BLaER1 (cell line): ENCODE measurements around the gene GLE1.
"Not testable (repeated sequence)": the region's sequence is repeated elsewhere in the genome, so short reads cannot be mapped to it uniquely, and the experiment has no call there.

Experiments used
- H3K27ac ChIP-seq: shearing (Covaris generic); formaldehyde crosslinking; 2 replicates; pipeline ENCODE4 v1.8.1; 2022
- H3K27me3 ChIP-seq: shearing (Covaris generic); formaldehyde crosslinking; 2 replicates; pipeline ENCODE4 v1.8.1; 2022
- H3K36me3 ChIP-seq: shearing (Covaris generic); formaldehyde crosslinking; 2 replicates; pipeline ENCODE4 v1.8.1; 2022
- H3K4me1 ChIP-seq: shearing (Covaris generic); formaldehyde crosslinking; 2 replicates; pipeline ENCODE4 v1.8.1; 2022
- H3K4me2 ChIP-seq: shearing (Covaris generic); formaldehyde crosslinking; 2 replicates; pipeline ENCODE4 v1.8.1; 2022
- H3K4me3 ChIP-seq: shearing (Covaris generic); formaldehyde crosslinking; 2 replicates; pipeline ENCODE4 v1.8.1; 2022
- H3K9ac ChIP-seq: shearing (Covaris generic); formaldehyde crosslinking; 2 replicates; pipeline ENCODE4 v1.8.1; 2022
- H3K9me3 ChIP-seq: shearing (Covaris generic); formaldehyde crosslinking; 2 replicates; pipeline ENCODE4 v1.8.1; 2022
- H4K20me1 ChIP-seq: shearing (Covaris generic); formaldehyde crosslinking; 2 replicates; pipeline ENCODE4 v1.8.1; 2022
- Cebpa-rat ChIP-seq: shearing (Covaris generic); IDR thresholded peaks from 2 replicates; pipeline ENCODE4 v1.8.1; 2022

The GLE1 gene

DNA sequence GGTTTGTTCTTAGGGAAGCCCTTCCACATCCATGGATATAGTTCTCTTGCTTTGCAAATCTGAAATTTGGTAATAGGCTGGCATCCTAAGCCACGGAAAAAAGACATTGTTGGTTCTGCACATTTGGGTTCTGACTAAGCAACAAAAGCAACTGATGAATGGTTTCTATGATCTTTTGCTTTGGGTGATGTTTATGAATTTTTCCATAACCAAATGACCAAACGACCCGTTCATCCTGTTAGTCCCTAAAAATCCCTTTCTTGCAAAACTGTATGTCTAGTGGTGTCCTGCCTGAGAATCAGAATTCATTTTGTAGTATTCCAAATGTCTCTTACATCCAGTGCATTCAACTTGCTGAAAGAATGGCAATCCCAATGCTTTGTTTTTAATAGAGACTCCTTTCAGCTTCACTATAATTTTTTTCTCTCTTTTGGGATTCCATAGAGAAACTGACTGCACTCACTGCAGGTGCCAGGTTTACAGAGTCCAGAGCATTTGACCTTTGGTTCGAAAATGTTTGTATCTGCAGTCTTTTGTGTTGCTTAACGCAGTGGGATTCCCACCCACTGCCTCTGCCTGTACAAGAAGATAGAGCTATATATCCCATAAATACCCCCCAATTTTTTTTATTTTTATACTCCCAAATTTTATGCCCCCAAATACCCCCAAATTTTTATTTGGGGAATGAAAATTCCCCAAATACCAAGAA lies 52.6 kb downstream of the GLE1 start:
- no peak for TF ChIP-seq Cebpa-rat
- Histone ChIP-seq H4K20me1 (peaks cover 94% of the 10 kb centered on the region), H3K27ac (no peak overlapping the region), H3K9ac (no peak overlapping the region), H3K36me3 (peaks cover 4% of the 10 kb centered on the region), H3K9me3 (no peaks in the 10 kb centered on the region), H3K4me2 (peak overlapping the region; percentile 91), H3K4me3 (no peak overlapping the region), H3K4me1 (peaks cover 77% of the 10 kb centered on the region), H3K27me3 (no peaks in the 10 kb centered on the region)

DNA sequence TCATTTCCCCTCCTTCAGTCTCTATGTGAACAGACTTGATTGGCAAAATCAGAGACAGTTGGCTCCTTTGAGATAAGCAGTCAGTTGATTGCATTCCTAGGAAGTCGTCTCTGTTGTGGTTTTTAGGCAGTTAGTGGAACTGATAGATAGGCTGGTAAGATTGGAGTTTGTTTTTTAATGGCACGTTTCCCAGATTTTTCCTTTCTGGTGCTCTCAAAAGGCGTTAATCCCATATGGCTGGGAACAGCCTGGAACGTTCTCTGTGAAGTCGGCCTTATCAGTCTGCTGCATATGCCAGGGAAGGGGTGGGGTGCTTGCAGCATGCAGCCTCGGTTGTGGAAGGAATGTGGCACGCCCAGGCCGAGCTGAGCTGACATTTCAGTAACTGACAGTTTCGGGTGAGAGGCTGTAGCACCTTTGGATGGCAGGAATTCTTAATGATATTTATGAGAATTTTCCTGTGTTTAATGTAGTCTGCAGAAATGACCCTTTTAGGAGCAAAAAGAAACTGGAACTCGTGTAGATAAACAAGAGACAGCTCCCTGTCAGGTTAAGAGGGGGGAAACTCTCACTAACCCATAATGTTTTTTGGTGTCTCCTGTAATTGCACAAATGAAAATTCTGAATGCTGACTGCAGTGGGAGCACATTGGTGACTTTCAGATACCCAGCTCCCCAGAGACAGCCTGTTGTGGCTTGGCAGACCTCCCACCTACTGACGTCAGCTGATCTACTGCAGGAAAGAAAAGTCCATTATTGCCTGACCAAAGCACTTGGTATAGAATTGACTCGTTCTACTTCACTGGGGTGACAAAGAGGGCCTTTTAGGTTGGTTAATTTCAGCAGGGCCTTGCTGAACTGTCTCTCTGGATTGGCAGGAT lies 54.2 kb downstream of the GLE1 start:
- no peak for TF ChIP-seq Cebpa-rat
- H3K4me2 ChIP-seq = peak overlapping the region; percentile 91
- H3K4me3 ChIP-seq = peak overlapping the region; percentile 42
- H3K9ac ChIP-seq = peak overlapping the region; percentile 58; the same call in 1 of the 2 replicates
- no peaks in the 10 kb centered on the region for H3K9me3 ChIP-seq
- H3K4me1 ChIP-seq = peaks cover 72% of the 10 kb centered on the region
- H3K27me3 ChIP-seq = no peaks in the 10 kb centered on the region
- peaks cover 97% of the 10 kb centered on the region for H4K20me1 ChIP-seq
- H3K27ac ChIP-seq = peak overlapping the region; percentile 33; the same call in 1 of the 2 replicates
- H3K36me3 ChIP-seq = peaks cover 15% of the 10 kb centered on the region

DNA sequence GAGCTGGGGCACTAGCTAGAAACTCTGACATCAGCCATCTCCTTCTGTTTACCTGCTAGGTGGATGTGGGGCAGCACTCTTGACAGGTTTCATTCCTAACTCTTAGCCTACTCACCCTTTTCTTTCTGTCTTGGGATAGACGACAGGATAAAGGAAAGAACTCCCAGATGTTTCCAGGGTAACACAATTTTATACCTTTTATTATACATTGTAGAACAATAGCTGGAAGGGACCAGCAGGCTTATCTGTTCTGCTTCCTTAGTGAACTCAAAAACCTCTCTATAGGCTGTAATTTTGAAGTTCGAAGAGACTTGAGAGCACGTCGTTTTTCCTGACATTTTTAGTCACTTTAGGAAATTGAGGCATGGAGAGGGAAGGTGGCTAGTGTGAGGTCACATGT lies 61.1 kb downstream of the GLE1 start:
- Histone ChIP-seq H4K20me1 (peaks cover 82% of the 10 kb centered on the region), H3K4me2 (no peak overlapping the region), H3K27ac (no peak overlapping the region), H3K36me3 (peaks cover 75% of the 10 kb centered on the region), H3K4me3 (no peak overlapping the region), H3K9me3 (no peaks in the 10 kb centered on the region), H3K27me3 (no peaks in the 10 kb centered on the region), H3K9ac (no peak overlapping the region), H3K4me1 (peaks cover 3% of the 10 kb centered on the region; the same call in 1 of the 2 replicates)
- no peak for TF ChIP-seq Cebpa-rat

DNA sequence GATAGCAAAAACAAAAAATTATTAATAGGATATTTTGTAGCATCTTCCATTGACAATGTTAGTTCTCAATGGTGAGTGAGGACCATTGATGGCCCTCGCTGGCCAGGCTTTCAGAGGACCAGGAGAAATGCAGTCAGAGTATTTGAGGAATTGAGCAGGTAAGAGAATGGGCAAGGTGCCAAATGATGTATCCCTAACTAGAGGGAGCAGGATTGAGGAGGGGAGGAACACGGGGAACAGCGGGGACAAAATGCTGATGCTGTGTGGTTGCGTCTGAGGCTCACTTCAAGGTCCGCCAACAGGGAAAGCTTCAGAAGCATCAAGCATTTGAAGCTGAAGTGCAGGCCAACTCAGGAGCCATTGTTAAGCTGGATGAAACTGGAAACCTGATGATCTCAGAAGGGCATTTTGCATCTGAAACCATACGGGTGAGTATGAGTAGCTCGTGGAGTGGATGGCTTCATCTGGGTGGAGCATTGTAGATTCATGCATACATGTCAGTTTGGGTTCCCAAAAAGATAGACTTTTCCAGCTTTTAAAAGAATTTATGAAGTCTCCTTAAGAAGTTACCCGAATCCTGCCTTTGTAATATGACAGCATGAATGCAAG lies 64.1 kb downstream of the GLE1 start:
- H3K4me2 ChIP-seq = no peak overlapping the region
- H3K9me3 ChIP-seq = no peaks in the 10 kb centered on the region
- H3K4me1 ChIP-seq = no peaks in the 10 kb centered on the region
- H3K4me3 ChIP-seq = no peak overlapping the region
- H3K9ac ChIP-seq = no peak overlapping the region
- H3K27me3 ChIP-seq = no peaks in the 10 kb centered on the region
- TF ChIP-seq Cebpa-rat = no peak
- H3K27ac ChIP-seq = no peak overlapping the region
- peaks cover 91% of the 10 kb centered on the region for H3K36me3 ChIP-seq
- peaks cover 82% of the 10 kb centered on the region for H4K20me1 ChIP-seq

DNA sequence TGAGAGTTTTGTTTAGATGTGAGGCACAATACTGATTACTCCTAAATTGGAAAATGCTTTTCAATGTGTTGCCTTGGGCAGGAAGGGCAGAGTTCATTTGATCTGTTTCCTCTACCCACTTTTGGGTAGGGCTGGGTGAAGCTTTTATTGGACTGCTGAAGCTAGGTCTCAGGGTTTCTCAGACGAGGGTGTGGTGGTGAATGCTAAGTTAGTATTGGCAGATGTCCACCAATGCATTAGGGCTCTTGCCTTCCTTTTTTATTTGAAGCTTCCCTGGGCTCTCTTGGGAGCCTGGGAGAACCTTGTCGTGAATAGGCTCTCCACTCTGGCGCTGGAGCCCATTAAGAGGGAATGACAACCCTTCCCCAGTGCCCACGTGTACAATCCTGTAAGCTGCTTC lies 71.0 kb downstream of the GLE1 start:
- Histone ChIP-seq H3K4me1 (no peaks in the 10 kb centered on the region), H3K9me3 (no peaks in the 10 kb centered on the region), H3K4me2 (no peak overlapping the region), H3K4me3 (no peak overlapping the region), H3K27ac (no peak overlapping the region), H3K36me3 (peaks cover 99% of the 10 kb centered on the region), H3K27me3 (no peaks in the 10 kb centered on the region), H4K20me1 (peaks cover 39% of the 10 kb centered on the region), H3K9ac (no peak overlapping the region)
- no peak for TF ChIP-seq Cebpa-rat

DNA sequence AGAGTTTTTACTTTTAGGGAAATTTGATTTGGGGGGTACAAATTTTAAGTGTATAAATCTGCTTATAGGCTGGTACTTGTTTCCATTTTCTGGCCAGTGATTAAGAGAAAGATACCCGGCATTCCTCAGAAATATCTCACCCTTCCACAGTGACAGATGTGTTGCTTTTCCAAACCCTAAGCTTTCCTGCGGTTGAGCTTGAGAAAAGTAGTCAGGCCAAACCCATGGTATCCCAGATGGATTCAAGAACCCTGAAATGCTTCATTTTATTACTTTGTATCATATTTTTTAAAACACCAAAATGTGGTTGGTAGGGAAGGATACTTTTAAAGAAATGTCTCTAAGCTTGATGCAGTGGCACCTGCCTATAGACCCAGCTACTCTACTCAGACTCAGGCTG lies 71.4 kb downstream of the GLE1 start:
- no peaks in the 10 kb centered on the region for H3K9me3 ChIP-seq
- TF ChIP-seq Cebpa-rat = no peak
- no peaks in the 10 kb centered on the region for H3K4me1 ChIP-seq
- no peak overlapping the region for H3K27ac ChIP-seq
- peaks cover 99% of the 10 kb centered on the region for H3K36me3 ChIP-seq
- no peak overlapping the region for H3K4me3 ChIP-seq
- H3K27me3 ChIP-seq = no peaks in the 10 kb centered on the region
- no peak overlapping the region for H3K4me2 ChIP-seq
- peaks cover 42% of the 10 kb centered on the region for H4K20me1 ChIP-seq
- H3K9ac ChIP-seq = no peak overlapping the region

DNA sequence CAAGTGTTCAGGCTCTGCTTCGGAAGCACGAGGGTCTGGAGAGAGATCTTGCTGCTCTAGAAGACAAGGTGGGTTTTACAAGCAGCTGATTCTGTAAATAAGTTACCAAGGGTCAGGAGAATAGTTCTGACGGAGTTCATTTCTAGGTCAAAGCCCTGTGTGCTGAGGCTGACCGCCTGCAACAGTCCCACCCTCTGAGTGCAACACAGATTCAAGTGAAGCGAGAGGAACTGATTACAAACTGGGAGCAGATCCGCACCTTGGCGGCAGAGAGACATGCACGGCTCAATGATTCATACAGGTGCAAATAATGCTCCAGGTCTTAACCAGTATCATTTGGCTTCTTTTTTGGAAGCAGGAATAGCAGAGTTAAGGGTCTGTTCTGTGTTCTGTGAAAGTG lies 72.7 kb downstream of the GLE1 start:
- Histone ChIP-seq H3K9me3 (no peaks in the 10 kb centered on the region), H4K20me1 (peaks cover 34% of the 10 kb centered on the region), H3K4me2 (no peak overlapping the region), H3K4me1 (no peaks in the 10 kb centered on the region), H3K27ac (no peak overlapping the region), H3K36me3 (peaks cover 99% of the 10 kb centered on the region), H3K9ac (no peak overlapping the region), H3K27me3 (no peaks in the 10 kb centered on the region), H3K4me3 (no peak overlapping the region)
- no peak for TF ChIP-seq Cebpa-rat

DNA sequence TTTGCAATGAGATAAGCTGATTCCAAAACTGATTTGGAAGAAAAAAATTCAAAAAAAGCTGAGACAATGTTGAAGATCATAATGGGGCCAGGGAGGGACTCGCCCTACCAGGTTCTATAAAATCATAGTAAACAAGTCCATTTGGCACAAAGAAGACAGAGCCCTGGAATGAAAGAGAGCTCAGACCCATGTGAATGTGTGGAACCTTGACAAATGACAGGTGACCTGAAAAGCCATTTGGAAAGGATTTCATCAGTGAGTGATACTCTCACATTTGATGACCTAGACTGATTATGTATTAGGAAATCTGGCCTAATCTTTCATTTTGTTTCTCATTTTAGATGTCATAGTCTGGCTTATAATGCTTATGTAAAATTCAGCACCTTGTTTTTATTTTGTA lies 74.7 kb downstream of the GLE1 start:
- H3K9me3 ChIP-seq = no peaks in the 10 kb centered on the region
- H3K4me2 ChIP-seq = no peak overlapping the region
- H3K27ac ChIP-seq = no peak overlapping the region
- no peak overlapping the region for H3K9ac ChIP-seq
- no peaks in the 10 kb centered on the region for H3K4me1 ChIP-seq
- H3K36me3 ChIP-seq = peaks cover 100% of the 10 kb centered on the region
- no peak overlapping the region for H3K4me3 ChIP-seq
- no peaks in the 10 kb centered on the region for H3K27me3 ChIP-seq
- peaks cover 16% of the 10 kb centered on the region for H4K20me1 ChIP-seq
- TF ChIP-seq Cebpa-rat = no peak

DNA sequence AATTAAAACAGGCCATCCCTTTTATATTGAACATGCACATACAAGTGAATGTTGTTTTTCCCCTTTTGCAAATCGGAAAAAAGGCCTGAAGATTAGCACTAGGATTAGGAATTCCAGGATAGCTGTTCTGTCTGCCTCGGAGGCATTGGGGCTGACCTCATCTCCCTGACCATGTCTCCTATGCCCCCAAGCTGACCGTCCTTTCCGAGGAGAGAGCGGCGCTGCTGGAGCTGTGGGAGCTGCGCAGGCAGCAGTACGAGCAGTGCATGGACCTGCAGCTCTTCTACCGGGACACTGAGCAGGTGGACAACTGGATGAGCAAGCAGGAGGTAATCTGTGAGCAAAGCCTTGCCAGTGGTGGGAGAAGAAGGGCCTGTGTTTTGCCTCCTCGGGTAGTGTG lies 76.2 kb downstream of the GLE1 start:
- no peak overlapping the region for H3K9ac ChIP-seq
- peaks cover 9% of the 10 kb centered on the region for H4K20me1 ChIP-seq
- no peaks in the 10 kb centered on the region for H3K27me3 ChIP-seq
- no peaks in the 10 kb centered on the region for H3K4me1 ChIP-seq
- no peaks in the 10 kb centered on the region for H3K9me3 ChIP-seq
- no peak overlapping the region for H3K4me3 ChIP-seq
- no peak overlapping the region for H3K4me2 ChIP-seq
- TF ChIP-seq Cebpa-rat = no peak
- H3K27ac ChIP-seq = no peak overlapping the region
- H3K36me3 ChIP-seq = peaks cover 100% of the 10 kb centered on the region

DNA sequence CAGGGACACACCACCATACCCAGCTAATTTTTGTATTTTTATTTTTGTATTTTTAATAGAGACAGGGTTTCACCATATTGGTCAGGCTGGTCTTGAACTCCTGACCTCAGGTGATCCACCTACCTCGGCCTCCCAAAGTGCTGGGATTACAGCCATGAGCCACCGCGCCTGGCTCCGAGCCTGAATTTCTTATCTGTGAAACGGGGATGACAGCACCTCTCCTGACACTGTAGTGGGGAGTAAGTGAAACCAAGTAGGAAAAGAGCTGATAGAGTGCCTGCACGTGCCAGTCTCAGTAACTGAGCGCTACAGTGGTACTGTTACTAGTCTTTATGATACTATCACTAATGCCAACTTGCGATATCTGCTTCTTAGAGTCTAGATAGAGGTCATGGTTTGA lies 80.6 kb downstream of the GLE1 start:
- H3K27ac ChIP-seq, H3K27me3 ChIP-seq, H3K4me2 ChIP-seq, H3K9ac ChIP-seq, H3K9me3 ChIP-seq, H3K4me3 ChIP-seq: not testable (repeated sequence)
- Histone ChIP-seq H4K20me1 (peaks cover 17% of the 10 kb centered on the region), H3K36me3 (peaks cover 100% of the 10 kb centered on the region), H3K4me1 (peaks cover 10% of the 10 kb centered on the region)

DNA sequence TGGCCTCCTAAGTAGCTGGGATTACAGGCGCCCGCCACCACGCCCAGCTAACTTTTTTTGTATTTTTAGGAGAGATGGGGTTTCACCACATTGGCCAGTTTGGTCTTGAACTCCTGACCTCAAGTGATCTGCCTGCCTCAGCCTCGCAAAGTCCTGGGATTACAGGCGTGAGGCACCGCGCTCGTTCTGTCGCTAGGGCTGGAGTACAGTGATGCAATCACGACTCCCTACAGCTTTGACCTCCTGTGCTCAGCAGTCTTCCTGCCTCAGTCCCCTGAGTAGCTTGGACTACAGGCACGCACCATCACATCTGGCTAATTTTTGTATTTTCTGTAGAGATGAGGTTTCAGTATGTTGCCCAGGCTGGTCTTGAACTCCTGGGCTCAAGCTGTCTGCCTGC lies 82.4 kb downstream of the GLE1 start:
- not testable (repeated sequence) for H4K20me1 ChIP-seq, H3K9me3 ChIP-seq, H3K27me3 ChIP-seq, H3K27ac ChIP-seq, H3K4me3 ChIP-seq, H3K9ac ChIP-seq
- Histone ChIP-seq H3K4me2 (0 out of 2 replicates have a peak overlapping the region, but pooled peaks have one; percentile 21), H3K4me1 (peaks cover 10% of the 10 kb centered on the region), H3K36me3 (peaks cover 100% of the 10 kb centered on the region)
